Activated B cell treated with CpG ODN at 0.5 μM for 24 hours (primary cell): Measurements from ENCODE around the gene SNX15. TPM values are rescaled to one million over a fixed set of nuclear protein-coding genes. Genes with fewer than 3 reads are reported as not detected.

Experiments
- ATAC-seq: fragments of 200-7000 bp; cut with Tn5 transposase; one replicate; pipeline ENCODE4 v1.10.0; 2021; ENCODE audit warnings: low read depth, mild to moderate bottlenecking, moderate library complexity
- CTCF ChIA-PET: fragments of 350-600 bp; sonication (Branson Sonifier 250); formaldehyde crosslinking; loops from one replicate; lab custom pipeline; 2021; ENCODE audit warnings: antibody characterized with exemption; lab: Charles Lee
- POLR2A ChIA-PET: fragments of 350-600 bp; sonication (Branson Sonifier 250); formaldehyde crosslinking; loops from one replicate; lab custom pipeline; 2021; ENCODE audit warnings: antibody characterized with exemption; lab: Charles Lee
- DNase-seq: peaks from one replicate; pipeline ENCODE4 v3.0.0; 2022
- H3K27ac Mint-ChIP-seq: one replicate; pipeline ENCODE4 v1.8.0; 2020; ENCODE audit warnings: mixed read lengths
- H3K27me3 Mint-ChIP-seq: one replicate; pipeline ENCODE4 v1.8.0; 2021; ENCODE audit warnings: mixed read lengths
- H3K36me3 Mint-ChIP-seq: one replicate; pipeline ENCODE4 v1.8.0; 2021; ENCODE audit warnings: low read depth, mixed read lengths
- H3K4me1 Mint-ChIP-seq: one replicate; pipeline ENCODE4 v1.8.0; 2021; ENCODE audit warnings: mixed read lengths
- H3K4me3 Mint-ChIP-seq: one replicate; pipeline ENCODE4 v1.8.0; 2020; ENCODE audit warnings: mild to moderate bottlenecking, mixed read lengths
- H3K9me3 Mint-ChIP-seq: one replicate; pipeline ENCODE4 v1.8.0; 2020; ENCODE audit warnings: mixed read lengths
- CTCF ChIP-seq: fragments of 200-600 bp; IDR thresholded peaks from one replicate; pipeline ENCODE4 v1.8.0; 2022; ENCODE audit warnings: antibody characterized with exemption, mild to moderate bottlenecking
- intact Hi-C: fragments of 100-400 bp; cut with micrococcal nuclease; formaldehyde crosslinking; loops from one replicate; pipeline ENCODE4 v1.15.1; 2024
- total RNA-seq: library from RNA; stranded (reverse); gene quantifications from 2 replicates; pipeline ENCODE4 v1.2.3, GENCODE V29; 2022

SNX15 gene
- total RNA-seq, 1 donor from 2014 or later, result 17.3 TPM

- Mint-ChIP-seq H3K36me3 (peaks cover 11% of the 10 kb centered on the region), H3K9me3 (no peaks in the 10 kb centered on the region), H3K27me3 (no peaks in the 10 kb centered on the region), H3K27ac (no peak overlapping the region), H3K4me3 (peak overlapping the region; percentile 17), H3K4me1 (peaks cover 31% of the 10 kb centered on the region)
- no peak for ATAC-seq
- ChIA-PET POLR2A (no interaction called here), CTCF (no interaction called here)
- TF ChIP-seq CTCF, result no peak
- no peak for DNase-seq
- intact Hi-C loops, result no loop called here
Measured at GRCh38 chr11:65043881-65044501, 16.8 kb downstream of the SNX15 start.

- Mint-ChIP-seq H3K4me1 (peaks cover 31% of the 10 kb centered on the region), H3K27me3 (no peaks in the 10 kb centered on the region), H3K27ac (no peak overlapping the region), H3K36me3 (peaks cover 11% of the 10 kb centered on the region), H3K9me3 (no peaks in the 10 kb centered on the region), H3K4me3 (no peak overlapping the region)
- ChIA-PET POLR2A (no interaction called here), CTCF (no interaction called here)
- DNase-seq, result no peak
- intact Hi-C loops, result no loop called here
- no peak for TF ChIP-seq CTCF
- no peak for ATAC-seq
Measured at GRCh38 chr11:65045061-65045460, 17.8 kb downstream of the SNX15 start.

- no peak for TF ChIP-seq CTCF
- no peak for ATAC-seq
- H3K36me3 Mint-ChIP-seq, result peaks cover 10% of the 10 kb centered on the region
- no peak for DNase-seq
- POLR2A ChIA-PET, result no interaction called here
- no peak overlapping the region for H3K27ac Mint-ChIP-seq
- H3K4me3 Mint-ChIP-seq, result no peak overlapping the region
- no peaks in the 10 kb centered on the region for H3K27me3 Mint-ChIP-seq
- H3K4me1 Mint-ChIP-seq, result peaks cover 28% of the 10 kb centered on the region
- H3K9me3 Mint-ChIP-seq, result no peaks in the 10 kb centered on the region
- CTCF ChIA-PET, result no interaction called here
- intact Hi-C loops, result no loop called here
Measured at GRCh38 chr11:65045728-65046127, 18.5 kb downstream of the SNX15 start.

GRCh38 chr11:65047581-65048422 is 20.6 kb downstream of the SNX15 start:
- H3K36me3 Mint-ChIP-seq, result peaks cover 8% of the 10 kb centered on the region
- peak overlapping the region; percentile 71 for H3K27ac Mint-ChIP-seq
- H3K4me1 Mint-ChIP-seq, result peaks cover 20% of the 10 kb centered on the region
- no peak for TF ChIP-seq CTCF
- intact Hi-C loops, result no loop called here
- no peaks in the 10 kb centered on the region for H3K9me3 Mint-ChIP-seq
- POLR2A ChIA-PET, result interaction anchor here (0.6 to 1.0 kb wide), 5 partner anchors 86 to 505 kb away, joined by 3 to 6 read pairs (median 4); no protein-coding TSS in a partner anchor
- peak overlapping the region; percentile 87 for H3K4me3 Mint-ChIP-seq
- H3K27me3 Mint-ChIP-seq, result no peaks in the 10 kb centered on the region
- ATAC-seq, result peak; percentile 86
- peak; percentile 34 for DNase-seq
- CTCF ChIA-PET, result no interaction called here

- peaks cover 34% of the 10 kb centered on the region for H3K4me1 Mint-ChIP-seq
- intact Hi-C loops, result no loop called here
- H3K9me3 Mint-ChIP-seq, result no peaks in the 10 kb centered on the region
- ChIA-PET POLR2A (interaction anchor here (0.8 kb wide), 1 partner anchor 12 kb away, joined by 3 read pairs; no protein-coding TSS in a partner anchor), CTCF (no interaction called here)
- no peak overlapping the region for H3K4me3 Mint-ChIP-seq
- H3K27ac Mint-ChIP-seq, result no peak overlapping the region
- no peak for ATAC-seq
- no peak for TF ChIP-seq CTCF
- H3K36me3 Mint-ChIP-seq, result no peaks in the 10 kb centered on the region
- no peak for DNase-seq
- H3K27me3 Mint-ChIP-seq, result no peaks in the 10 kb centered on the region
Measured at GRCh38 chr11:65051398-65051858, 24.2 kb downstream of the SNX15 start.
